ENCODE results near the gene DLG1.
"Not testable (repeated sequence)": the region's sequence is repeated elsewhere in the genome, so short reads cannot be mapped to it uniquely, and the experiment has no call there.

The DLG1 gene

DNA sequence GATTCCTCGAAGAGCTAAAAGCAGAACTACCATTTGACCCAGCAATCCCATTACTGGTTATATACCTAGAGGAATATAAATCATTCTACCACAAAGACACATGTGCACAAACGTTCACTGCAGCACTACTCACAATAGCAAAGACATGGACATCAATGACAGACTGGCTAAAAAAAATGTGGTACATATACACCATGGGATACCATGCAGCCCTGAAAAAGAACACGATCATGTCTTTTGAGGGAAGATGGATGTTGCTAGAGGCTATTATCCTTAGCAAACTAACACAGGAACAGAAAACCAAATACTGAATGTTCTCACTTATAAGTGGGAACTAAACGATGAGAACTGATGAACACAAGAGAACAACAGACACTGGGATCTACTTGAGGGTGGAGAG lies 86.7 kb downstream of the DLG1 start:
- not testable (repeated sequence) for DNase-seq (ENCODE audit: low read depth)

DNA sequence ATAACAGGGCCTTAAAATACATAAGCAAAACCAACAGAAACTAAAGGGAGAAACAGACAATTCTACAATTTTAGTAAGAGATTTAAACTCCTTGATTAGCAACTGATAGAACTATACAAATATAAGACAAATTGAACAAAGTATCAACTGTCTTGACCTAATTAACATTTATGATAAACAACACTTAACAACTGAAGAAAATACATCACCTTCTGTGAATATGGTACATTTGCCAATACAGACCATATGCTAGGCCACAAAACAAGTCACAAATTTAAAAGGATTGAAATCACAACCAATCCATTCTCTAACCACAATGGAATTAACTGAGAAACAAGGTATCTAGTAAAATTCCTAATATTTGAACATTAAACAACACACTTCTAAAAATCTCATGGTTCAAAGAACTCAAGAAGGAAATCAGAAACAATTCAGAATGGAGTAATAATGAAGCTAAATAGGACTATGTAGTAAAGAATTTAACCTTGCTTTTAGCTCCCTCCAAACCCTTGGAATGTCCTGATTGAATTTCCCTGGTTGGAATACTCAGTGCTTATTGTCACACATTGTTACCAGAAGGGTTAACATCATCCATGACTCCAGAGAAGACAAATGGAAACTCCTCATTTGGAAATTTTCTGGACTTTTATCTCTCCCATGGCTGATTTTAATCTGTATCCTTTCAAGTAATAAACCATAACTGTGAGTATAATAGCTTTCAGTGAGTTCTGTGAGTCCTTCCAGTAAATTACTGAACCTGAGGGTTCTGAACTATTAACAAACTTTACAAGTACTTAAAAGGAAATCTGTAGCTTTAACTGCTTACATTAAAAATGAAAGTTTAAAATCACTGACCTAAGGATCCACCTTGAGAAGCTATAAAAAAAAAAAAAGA lies 88.8 kb downstream of the DLG1 start:
- no peak for DNase-seq (ENCODE audit: low read depth)

DNA sequence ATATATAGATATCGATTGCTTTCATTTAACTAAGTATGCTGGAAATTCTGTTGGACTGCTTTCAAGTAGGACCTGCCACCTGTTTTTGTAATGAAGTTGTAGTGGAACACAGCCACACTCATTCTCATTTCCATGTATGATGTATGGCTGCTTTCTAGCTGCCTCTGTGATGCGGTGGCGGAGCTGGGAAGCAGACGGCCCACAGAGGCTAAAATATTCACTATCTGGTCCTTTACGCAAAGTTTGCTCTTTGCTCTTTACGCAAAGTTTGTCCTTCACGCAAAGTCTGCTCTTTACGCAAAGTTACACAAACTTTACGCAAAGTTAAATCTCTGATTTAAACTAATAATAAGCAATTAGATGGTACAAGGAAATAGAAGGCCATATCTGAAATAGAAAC lies 91.5 kb downstream of the DLG1 start:
- no peak for DNase-seq (ENCODE audit: low read depth)

DNA sequence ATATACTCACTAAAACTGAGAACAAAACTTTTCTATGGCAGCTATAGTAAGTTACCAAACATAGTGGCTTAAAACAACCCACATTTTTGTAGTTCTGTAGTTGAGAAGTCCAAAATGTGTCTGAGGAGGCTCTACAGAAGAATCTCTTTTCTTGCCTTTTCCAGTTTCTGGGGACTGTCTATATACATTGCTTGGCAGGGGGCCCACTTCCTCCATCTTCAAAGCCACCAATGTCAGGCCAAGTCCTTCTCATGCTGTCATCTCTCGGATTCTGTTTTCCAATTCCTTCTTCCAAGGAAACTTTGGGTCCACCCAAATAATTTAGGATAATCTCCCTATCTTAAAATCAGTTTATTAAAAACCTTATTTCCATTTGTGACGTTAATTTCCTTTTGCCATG lies 92.7 kb downstream of the DLG1 start:
- no peak for DNase-seq (ENCODE audit: low read depth)

DNA sequence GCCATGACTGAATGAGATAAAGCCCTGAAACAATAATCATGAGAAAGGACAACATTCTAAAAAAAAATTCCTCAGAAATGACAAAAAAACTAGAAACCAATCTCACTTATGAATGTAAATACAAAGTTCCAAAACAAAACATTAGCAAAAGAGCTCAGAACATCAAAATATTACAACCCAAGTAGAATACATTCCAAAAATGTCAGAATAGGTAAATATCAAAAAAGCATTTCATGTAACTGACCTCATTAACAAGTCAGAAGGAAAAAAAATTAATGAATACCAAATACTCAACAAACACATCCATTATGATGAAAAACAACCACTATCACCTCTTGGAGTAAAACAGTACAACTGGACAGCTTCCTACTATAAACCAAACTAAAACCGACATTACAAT lies 93.1 kb downstream of the DLG1 start:
- no peak for DNase-seq (ENCODE audit: low read depth)

DNA sequence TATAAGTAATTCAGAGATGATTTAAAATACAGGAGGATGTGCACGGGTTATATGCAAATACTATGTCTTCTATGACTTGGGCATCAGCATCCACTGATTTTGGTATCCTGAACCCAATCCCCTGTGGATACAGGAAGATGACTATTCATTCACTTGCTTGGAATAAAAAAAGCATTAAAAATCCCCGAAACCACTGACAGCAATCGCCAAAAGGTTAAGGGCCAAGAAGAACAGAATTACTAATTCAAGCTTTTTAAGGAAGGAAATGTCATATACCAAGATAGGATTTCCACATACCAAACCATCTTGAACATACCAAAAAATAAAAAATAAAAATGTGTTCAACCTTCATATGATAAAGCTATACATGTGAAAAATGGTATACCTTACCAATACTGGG lies 93.7 kb downstream of the DLG1 start:
- DNase-seq (ENCODE audit: low read depth), result no peak

DNA sequence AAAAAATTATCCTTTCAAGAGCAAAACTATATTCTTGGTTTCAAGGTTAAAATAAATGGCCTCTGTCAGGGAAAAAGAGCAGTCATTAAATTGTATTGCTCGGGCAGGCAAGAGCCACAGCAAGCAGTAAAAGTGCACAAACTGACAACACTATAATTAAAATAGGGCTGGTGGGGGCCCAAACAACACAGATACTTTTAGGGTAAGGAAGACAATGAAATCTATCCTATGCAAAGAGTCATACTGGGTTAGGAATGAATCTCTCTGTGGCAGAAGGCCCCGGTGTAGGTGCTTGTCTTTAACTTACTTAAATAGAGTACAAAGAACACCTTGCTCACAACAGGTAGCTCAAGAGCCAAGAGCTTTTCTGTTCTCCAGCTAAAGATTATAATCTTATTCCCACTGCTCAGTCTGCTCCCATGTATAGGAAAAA lies 94.7 kb downstream of the DLG1 start:
- no peak for DNase-seq (ENCODE audit: low read depth)

DNA sequence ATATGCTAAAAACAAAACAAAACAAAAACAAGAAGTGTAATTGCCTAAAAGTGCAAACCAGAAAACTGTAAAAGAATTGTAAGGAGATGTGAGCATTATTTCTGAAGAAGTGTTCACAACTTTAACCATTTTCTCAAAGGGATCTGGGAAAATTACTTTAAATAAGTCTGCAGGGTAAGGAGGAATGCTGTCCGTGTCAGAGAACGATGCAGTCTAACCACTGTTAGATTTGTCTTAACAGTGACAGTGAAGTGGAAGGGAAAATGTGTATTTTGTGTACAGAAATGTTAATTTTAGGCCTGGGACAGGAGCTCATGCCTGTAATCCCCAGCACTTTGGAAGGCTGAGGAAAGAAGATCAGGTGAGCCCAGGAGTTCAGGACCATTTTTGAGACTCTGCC lies 95.7 kb downstream of the DLG1 start:
- no peak for DNase-seq (ENCODE audit: low read depth)

DNA sequence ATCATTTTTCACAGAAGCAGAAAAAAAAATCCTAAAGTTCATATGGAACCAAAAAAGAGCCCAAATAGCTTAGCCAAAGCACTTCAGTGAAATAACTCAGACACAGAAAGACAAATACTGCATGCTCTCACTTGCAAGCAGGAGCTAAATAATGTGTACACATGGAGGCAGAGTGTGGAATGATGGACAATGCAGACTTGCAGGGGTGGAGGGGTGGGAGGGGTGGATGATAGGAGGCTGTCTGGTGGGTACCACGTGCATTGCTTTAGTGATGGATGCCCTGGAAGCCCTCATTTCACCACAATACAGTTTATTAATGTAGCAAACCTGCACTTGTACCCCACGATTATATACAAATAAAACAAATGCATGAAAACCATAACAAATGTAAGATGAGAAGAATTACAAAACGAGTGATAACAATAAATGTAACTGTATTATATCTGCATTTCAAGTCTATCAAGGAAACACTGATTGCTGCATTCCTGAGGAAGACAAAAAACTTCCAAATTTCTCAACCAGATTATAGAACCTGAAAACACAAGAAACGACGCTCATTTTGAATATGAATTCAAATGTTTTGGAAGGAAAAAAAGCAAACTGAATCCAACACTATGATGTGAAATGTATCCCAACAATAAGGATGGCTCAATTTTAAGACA lies 96.5 kb downstream of the DLG1 start:
- DNase-seq (ENCODE audit: low read depth), result no peak

DNA sequence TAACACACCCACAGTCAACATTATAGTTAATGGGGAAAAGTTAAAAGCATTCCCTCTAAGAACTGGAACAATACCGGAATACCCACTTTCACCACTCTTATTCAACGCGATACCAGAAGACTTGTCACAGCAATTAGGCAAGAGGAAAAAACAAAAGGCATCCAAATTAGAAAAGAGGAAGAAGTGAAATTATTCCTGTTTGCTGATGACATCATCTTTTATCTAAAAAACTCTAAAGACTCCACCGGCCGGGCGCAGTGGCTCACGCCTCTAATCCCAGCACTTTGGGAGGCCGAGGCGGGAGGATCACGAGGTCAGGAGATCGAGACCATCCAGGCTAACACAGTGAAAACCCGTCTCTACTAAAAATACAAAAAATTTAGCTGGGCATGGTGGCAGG lies 97.6 kb downstream of the DLG1 start:
- DNase-seq (ENCODE audit: low read depth), result not testable (repeated sequence)

DNA sequence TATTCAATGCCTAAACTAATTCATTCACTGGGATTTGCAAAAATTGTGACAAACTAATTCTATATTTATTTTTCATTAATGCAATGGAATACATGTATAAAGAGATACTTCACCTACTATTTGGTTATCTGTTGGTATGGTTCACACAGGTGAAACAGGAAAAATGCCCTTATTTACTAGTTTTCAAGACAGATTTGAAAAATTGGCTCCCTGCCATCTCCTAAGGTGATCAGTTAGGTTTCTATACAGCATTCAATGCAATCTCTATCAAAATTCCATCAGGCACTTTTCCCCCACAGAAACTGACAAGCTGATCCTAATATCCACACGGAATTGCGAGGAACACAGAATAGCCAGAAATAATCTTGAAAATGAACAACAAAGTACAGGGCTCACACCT lies 101.1 kb downstream of the DLG1 start:
- no peak for DNase-seq (ENCODE audit: low read depth)

DNA sequence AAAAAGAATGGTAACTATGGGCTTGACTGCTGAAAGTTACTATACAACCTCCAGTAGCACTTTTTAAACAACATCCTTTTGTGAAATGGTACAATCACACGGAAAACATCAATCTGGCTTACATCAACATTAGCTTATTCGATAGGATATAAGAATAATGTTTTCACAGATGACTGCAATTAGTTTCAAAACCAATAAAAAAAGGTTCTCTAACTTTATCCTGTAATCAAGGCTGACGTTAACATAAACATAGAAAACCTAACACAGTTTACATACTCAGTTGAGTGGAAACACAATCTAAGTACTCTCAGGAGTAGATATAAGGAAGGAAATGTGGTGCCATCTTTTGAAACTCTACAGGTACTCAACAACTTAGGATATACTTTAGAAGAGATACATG lies 102.2 kb downstream of the DLG1 start:
- DNase-seq (ENCODE audit: low read depth), result no peak

DNA sequence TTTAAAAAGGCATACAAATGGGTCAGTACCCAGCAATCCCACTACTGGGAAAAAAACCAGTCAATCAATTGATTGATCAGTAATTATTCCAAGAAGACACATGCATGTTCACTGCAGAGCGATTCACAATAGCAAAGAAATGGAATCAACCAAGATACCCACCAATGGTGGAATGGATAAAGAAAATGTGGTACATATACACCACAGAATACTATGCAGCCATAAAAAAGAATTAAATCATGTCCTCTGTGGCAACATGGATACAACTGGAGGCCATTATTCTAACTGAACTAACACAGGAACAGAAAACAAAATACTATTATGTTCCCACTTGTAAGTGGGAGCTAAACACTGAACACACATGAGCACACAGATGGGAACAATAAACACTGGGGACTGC lies 103.1 kb downstream of the DLG1 start:
- no peak for DNase-seq (ENCODE audit: low read depth)

DNA sequence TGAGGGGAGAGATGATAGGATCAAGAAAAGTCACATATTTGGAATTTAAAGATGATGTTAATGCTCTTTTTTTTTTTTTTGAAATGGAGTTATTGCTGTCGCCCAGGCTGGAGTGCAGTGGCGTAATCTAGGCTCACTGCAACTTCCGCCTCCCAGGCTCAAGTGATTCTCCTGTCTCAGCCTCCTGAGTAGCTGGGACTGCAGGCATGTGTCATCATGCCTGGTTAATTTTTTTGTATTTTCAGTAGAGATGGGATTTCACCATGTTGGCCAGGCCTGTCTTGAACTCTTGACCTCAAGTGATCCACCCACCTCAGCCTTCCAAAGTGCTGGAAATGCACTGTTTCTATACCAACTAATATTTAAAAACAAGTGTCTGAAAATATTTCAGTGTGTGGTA lies 104.7 kb downstream of the DLG1 start:
- not testable (repeated sequence) for DNase-seq (ENCODE audit: low read depth)

DNA sequence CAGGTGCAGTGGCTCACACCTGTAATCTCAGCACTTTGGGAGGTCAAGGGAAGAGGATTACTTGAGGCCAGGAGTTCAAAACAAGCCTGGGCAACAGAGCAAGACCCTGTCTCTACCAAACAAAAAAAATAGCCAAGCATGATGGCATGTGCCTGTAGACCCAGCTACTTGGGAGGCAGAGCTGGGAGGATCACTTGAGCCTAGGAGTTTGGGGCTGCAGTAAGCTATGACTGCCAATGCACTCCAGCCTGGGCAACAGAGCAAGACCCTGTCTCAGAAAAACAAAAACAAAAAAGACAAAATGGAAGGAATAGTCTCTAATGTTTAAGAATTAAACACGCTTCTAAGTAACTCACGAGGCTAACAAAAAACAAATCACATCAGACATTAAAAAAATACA lies 106.5 kb downstream of the DLG1 start:
- no peak for DNase-seq (ENCODE audit: low read depth)

DNA sequence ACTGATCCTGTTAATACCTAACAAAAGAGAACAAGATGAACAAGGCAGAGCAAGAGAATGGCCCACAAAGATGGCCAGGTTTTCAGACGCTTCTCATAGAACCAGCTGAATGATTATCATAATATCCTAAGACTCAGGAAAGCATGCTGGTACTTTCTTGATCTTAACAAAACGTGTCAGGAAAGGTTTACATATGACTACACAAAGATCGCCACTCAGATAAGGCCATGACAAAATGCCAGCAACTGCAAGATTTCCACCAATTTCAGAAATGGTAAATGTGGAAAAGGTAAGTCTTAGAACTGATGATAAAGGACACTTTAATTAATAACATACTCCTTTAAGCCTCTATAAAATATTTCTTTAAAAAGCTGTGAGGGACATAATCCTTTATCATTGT lies 108.8 kb downstream of the DLG1 start:
- no peak for DNase-seq (ENCODE audit: low read depth)

DNA sequence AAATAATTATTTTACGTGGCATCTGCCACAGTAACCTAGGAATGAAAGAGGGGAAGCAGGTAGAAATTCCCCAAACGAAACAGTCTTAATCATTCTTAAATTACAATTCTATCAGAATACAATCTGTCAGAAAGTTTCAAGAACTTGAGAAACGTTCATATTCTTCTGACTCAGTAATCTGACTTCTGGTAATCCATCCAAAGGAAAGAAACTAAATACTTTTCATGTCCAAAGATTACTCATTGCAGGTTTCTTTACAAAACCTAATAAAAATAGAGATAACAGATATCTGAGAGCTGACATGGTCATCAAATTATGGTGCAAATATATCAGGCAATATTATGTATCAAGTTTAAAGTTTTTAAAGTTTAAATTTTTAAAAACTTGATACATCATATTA lies 109.4 kb downstream of the DLG1 start:
- DNase-seq (ENCODE audit: low read depth), result no peak

DNA sequence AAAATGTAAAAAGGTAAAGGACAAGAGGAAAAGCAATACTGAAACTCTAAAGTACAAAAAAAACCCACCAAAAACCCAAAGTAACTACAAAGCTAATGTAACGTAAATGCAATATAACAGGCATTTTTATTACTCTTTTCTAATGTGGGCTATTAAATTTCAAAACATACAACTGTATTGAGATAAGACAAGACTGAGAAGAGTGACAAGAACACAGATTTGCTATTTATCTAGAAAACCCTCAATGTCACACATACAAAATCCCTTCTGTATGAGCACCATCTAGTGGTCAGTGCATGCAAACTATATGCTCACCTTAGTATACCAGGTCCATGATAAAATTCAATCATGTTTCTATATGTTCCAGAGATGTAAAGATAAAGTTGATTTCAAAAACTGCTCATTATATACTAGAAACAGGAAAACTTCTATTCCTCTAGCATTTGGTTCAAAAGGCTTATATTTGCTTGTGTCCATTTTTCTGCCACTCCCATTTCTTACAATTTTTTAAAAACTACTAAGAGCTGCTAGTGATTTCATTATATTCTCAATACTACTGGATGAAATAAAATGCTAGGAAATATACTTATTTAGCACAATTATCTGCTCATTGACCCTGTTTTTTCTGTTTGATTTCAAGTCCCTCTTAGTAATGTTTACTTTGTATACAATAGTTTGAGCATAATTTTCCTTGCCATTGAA lies 111.4 kb downstream of the DLG1 start:
- peak; percentile 17 for DNase-seq (ENCODE audit: low read depth)

DNA sequence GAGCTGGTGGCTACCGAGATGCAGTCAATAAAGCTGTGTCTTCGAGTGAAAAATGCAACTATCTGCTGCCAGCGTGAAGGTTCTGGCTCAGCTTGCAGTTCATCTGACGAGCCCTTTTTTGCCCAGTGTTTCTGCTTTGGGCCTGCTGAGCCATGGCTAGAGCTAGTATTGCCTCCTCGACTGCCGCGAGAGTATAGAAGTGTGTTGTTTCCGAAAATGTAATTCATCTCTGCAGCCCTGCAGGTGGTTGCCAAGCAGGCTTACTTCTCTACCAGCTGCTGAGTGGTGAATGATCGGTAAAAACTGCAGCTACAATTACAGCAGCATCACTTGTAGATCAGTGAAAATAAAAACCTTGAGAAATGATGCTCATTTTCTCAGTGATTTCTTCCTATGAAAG lies 114.8 kb downstream of the DLG1 start:
- no peak for DNase-seq (ENCODE audit: low read depth)

DNA sequence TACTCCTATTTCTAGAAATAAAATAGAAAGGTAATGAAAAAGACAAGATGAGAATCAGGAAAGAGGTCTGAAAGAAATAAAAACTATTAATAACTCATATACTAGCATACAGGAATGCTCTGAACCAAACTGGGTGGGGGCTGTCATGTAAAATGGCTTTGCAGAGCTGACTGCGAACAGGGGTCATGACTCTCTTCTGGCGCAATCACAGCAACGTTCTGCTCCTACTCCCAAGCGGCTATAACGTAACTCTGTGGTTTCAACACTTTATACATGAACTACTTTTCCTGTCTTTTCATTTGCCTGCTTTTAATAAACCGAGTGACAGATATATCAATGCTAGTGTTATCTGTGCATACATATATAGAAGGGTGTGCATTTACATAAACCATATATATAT lies 116.7 kb downstream of the DLG1 start:
- DNase-seq (ENCODE audit: low read depth), result no peak

DNA sequence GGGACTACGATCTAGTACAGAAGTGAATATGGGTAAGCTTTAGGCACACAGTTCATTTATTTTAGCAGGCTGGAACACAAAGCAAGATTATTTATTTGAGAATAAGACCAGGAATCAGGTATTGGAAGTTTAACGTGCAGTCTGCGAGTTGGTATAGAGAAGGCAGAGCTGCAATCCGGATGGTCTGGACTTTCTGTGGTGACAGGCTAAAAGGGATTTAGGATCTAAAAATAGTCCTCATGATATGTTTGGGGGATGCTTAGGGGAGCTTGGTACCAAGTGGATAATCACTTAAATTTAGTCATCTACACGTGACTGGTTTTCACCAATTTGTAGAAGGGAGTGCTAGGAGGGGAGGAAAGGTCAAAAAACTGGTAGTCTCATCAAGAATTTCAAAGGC lies 119.4 kb downstream of the DLG1 start:
- no peak for DNase-seq (ENCODE audit: low read depth)

DNA sequence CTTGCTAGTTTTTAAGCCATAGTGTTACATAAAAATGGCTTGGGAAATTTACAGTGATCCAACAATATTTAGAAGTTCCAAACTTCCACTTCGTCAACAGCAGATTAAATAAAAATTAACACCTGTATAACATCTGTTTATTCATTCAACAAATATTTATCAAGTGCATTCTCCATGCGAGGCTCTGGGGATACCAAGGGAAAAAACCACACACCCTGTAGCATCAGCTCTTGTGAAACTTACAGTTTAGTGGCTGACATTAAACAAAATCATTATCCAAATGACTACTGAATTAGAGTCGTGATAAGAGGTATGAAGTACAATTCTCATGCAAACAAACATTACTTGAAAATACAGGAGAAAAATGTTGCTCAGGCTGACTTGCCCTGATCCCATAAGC lies 122.9 kb downstream of the DLG1 start:
- DNase-seq (ENCODE audit: low read depth), result no peak

DNA sequence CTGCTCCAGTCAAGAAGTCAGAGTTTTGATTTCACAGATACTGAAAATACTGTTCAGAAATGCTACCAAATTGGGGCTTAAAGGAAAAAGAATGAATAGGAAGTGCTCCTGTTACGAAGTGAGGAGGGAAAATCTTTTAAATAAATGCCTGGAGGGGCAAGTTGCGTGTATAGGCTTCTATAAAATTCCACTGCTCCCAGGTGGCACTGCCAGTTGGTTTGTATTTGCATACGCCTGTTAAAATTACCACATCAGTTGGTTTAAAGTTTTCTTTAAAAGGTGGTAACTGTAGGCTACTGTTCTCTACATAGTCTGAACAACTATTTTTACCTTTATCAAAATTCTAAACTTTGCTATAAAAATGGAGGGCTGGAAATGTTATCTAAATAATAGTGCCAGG lies 123.5 kb downstream of the DLG1 start:
- DNase-seq (ENCODE audit: low read depth), result no peak
